GM19455 (cell line): Measurements from ENCODE around the gene GIPC2.
A peak's percentile ranks its signal among the peaks of the same experiment; 100 is the strongest.
"Not testable (repeated sequence)": the region's sequence is repeated elsewhere in the genome, so short reads cannot be mapped to it uniquely, and the experiment has no call there.

ENCODE experiments used
- ATAC-seq: cut with Tn5 transposase; IDR thresholded peaks from one replicate; pipeline ENCODE4 v1.9.1; 2021; ENCODE audit not compliant: unreplicated experiment

The GIPC2 gene

DNA sequence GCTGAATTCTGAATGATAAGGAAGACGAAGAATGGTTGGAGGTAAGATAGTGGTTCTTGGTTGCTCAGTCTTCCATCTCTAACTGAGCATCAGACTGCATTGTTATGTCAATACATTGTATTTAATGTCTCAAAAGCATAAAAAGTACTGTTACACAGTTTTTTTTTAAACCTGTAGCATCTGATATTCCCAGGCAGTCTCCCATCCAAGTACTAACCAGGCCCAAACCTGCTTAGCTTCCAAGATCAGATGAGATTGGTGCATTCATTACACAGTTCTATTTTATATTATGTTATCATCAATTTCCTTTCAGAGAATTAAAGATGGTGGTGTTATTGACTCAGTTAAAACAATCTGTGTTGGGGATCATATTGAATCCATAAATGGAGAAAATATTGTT is 48.9 kb downstream of the GIPC2 start:
- ATAC-seq: no peak

DNA sequence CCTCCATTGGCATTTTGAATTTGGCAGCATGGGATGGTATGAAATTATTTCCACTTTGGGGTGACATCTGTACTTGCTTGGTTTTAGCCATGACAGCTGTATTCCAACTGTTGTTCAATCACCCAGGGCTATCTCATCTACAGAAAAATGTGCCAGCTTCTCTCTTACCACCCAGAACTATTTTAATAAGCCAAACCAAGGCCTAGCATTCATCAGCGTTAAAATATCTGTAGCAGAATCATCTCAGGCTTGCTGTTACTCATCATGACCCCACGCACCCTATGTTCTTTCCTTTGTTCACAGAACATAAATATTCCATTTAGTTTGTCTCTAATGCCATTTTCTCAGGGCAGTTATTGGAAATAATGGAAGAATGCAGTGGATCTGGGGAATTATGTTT is 49.8 kb downstream of the GIPC2 start:
- no peak for ATAC-seq

DNA sequence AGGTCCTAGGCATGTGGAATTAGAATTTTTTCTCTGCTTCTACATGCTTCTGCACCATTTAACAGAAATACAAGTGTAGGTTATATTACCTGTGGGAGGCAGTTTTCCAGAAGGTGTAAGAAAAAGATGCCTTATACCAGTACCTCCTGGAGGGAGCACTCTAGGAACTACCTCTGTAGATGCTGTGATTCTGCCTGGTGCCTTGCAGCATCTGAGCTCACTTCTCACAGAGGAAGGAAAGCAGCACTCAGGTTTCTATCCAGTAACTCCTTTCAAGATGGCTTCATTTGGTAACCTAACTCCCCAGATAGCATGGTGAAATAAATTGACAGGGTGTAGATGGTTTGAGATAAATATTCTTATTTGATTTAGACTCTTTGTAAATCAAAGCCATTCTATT is 50.3 kb downstream of the GIPC2 start:
- no peak for ATAC-seq

DNA sequence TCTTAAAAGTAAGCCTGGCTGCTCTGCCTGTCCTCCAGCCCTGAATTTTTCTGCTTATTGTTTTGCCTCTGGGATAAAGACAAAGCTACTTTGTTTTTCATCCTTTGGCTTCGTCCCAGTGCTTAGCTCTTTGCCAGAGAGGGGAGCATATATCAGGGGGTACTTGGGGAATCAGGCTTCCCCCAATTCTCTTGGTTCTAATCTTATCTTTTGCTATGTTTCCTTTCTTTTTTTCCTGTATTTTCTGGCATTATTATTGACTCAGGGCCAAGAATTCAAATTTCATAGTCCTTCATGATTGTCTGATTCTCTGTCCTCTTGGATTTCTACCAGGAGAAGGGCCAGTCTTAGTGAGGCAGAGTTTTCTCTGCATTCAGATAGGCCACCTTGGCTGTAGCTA is 51.2 kb downstream of the GIPC2 start:
- no peak for ATAC-seq

DNA sequence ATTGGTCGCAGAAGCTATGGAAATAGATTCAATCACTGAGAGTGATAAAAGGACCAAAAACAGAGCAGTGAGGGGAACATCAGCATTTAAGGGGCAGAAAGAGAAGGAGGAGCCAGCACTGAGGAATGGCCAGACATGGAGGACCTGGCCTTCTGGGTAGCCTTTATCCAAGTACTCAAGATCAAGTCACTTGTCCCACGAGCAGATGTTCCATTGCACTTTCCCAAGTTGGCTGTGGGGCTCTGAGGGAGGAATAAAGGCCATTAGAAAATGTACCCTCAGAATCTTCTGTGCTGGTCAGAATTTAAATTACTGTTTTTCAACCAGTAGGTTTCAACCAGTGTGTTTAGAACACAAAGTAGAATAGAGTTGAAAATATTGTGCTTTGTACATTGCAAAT is 55.3 kb downstream of the GIPC2 start:
- no peak for ATAC-seq

DNA sequence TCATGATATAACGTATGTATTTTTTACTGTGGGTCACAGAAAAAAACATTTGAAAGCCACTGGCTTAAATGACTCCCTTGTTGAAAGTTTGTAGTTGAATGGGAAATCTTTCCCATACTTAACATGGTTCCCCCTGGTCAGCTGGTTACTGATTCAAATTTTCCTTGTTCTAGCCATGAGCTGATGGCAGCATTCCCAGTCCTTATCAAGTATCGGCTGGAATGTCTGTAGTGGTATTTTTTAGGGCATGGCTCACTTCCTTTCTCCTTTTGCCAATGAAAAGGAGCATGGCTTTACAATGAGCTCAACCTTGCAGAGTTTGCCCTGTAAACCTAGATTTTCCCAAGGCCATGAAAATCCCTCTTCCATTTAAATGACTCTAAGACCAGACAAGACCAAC is 55.7 kb downstream of the GIPC2 start:
- ATAC-seq: no peak

DNA sequence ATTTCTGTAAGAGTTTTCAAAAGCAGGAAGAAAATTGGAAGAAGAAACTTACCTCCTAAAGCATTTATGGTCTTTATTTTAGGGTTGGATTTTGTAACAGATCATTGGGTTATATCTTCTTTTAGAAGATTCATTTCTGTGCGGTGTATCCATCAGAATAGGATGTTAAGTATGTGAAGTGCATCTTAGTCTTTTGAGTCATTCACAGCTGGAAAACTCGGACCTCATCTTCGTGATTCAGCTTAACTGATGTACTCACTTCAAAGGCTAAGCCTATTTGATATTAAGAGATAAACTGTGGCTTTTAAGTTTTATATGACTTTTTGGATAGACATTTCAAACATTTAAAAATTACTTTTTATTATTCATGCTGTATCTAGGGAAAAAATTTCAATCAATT is 56.3 kb downstream of the GIPC2 start:
- ATAC-seq: no peak

DNA sequence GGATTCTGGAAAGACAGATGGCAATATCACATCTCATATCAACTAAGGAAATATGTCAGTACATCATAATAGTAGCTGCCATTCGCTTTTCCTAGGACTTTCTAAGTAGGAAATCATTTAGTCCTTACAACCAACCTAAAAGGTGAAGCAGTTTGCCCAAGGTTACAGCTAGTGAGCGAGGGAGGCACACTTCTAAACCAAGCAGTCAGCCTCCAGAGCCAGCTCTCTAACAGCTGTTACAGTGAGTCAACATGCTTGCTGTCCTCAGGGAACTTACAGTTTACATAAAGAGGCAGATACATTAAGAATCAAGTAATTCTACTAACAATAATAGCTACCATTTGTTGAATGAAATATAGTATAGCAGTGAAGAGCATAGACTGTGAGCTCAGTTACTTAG is 57.1 kb downstream of the GIPC2 start:
- no peak for ATAC-seq

DNA sequence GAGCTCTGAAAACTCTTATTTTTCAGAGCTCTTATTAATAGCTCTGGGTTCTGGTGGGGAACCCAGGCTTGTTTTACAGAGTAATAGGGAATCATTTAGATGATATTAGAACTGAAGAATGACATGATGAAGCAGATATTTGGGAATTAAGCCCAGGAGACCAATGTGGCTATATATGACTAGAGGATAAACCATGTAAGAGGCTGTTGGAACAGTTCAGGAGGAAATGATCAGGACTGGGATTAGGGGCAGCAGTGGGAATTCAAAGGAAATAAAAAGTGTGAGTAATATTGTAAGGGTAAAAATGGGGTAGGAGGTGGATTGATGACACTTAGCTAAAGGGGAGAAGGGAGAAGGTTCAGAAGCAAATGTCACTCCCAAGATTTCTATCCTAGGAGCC is 58.6 kb downstream of the GIPC2 start:
- ATAC-seq: no peak

DNA sequence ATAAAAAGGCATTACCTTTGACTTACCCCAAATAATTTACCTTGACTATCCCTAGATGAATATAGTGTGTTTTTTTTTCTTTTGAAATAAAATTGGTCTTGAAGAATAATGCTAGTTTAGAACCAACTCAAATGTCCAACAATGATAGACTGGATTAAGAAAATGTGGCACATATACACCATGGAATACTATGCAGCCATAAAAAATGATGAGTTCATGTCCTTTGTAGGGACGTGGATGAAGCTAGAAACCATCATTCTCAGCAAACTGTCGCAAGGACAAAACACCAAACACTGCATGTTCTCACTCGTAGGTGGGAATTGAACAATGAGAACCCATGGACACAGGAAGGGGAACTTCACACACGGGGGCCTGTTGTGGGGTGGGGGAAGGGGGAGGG is 63.9 kb downstream of the GIPC2 start:
- ATAC-seq: not testable (repeated sequence)

DNA sequence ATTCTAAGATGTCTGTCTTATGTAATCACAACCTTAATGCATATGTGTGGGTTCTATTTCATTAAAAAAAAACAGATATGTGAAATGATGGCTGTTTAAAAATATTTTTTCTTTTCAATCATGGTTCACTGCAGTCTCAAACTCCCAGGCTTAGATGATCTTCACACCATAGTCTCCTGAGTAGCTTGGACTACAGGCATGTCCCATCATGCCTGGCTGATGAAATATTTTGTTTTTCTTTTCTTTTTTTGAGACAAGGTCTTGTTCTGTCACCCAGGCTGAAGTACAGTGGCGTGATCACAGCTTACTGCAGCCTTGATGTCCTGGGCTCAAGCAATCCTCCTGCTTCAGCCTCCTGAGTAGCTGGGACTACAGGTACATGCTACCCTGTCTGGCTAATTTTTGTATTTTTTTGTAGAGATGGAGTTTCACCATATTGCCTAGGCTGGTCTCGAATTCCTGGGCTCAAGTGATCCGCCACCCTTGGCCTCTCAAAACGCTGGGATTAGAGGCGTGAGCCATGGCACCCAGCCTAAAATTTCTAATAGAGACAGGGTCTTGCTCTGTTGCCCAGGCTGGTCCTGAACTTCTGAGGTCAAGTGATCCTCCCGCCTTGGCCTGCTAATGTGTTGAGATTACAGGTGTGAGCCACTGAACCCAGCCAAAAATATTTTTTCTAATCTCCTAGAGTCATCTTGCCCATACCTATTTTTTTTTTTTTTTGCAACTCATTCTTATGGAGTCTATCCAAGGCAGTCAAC is 67.6 kb downstream of the GIPC2 start:
- no peak for ATAC-seq

DNA sequence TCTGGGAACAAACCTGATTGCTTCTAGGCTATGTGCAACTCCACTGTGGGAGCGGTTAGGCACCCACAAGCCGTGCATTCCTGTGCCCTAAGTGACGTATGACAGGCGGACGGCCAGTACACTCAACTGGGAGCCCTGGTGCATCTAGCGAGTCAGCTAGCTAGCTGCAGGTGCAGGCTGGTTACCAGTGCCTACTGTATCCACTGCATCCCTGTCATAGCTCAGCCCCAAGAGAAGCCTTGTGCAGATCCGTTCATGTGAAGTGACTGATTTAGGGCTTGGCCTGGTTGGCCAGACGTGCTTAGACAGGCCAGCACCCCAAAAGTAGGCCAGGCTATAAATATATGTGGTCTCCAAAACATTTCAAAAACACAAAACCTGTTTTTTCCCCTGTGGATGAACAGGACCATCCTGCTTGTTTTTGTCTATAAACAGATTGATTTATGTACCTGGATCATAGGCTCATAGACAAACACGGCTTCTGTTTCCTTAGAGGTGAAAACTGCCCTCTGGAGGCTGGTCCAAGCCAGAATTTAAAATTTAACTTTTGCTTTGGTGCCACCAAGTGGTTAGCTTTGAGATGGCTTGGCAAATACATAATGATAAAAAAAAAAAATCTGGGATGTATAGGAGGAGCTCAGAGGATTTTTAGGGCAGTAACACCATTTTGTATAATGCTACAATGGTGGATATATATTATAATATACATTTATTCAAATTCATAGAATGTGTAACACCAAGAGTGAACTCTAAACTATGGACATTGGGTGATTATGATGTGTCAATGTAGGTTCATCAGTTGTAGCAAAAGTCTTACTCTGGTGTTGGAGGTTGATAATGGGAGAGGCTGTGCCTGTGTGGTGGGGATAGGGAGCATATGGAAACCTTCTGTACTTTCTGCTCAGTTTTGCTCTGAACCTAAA is 68.5 kb downstream of the GIPC2 start:
- ATAC-seq: peak; percentile 93

DNA sequence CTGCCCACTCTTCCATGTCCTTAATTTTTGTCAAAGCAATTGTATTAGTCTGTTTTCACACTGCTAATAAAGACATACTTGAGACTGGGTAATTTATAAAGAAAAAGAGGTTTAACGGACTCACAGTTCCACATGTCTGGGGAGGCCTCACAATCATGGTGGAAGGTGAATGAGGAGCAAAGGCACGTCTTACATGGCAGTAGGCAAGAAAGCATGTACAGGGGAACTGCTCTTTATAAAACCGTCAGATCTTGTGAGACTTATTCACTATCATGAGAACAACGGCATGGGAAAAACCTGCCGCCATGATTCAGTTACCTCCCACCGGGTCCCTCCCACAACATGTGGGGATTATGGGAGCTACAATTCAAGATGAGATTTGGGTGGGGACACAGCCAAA is 74.7 kb downstream of the GIPC2 start:
- ATAC-seq: not testable (repeated sequence)

DNA sequence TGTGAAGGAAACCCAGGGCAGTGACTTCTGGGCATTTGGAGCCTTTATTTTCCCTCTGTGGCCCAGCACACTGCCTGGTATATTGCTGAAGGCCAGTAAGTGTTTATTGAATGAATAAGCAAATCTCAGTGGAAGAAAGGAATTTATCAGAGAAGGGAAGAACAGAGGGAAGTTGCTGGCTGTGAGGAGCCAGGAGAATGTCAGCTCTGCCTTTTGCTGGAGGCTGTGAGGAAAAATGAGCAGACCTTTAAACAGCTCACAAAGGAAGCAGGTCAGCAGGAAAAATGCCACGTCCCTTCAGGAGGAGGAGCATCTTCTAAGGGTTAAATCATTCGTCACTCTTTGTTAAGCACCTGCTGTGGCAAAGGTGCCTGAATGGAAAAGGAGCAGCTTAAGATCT is 75.9 kb downstream of the GIPC2 start:
- ATAC-seq: no peak

DNA sequence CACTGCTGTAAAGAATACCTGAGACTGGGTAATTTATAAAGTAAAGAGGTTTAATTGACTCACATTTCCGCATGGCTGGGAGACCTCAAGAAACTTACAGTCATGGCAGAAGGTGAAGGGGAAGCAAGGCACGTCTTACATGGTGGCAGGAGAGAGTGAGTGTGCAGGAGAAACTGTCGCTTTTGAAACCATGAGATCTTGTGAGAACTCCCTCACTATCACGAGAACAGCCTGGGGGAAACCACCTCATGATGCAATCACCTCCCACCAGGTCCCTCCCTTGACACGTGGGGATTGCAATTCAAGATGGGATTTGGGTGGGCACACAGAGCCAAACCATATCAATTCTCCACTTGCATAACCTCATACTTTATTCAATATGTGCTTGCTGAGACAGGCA is 76.6 kb downstream of the GIPC2 start:
- no peak for ATAC-seq

DNA sequence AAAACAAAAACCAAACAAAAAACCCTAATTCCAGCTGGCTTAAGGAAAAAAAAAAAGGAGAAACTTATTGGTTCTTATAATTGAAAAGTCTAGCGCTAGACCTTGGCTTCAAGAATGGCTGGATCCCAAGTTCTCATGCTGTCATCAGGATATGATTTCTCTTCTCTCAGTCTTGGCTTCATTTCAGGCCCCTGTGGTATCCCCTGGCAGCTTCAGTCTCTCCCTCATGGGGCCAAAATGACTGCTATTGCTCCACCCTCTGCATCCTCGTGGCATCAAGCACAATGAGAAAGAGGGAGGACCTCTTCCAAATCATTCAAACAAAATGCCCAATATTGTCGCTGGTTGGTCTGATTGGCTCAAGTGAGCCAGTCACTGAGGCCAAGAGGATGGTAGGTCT is 80.7 kb downstream of the GIPC2 start:
- ATAC-seq: no peak

DNA sequence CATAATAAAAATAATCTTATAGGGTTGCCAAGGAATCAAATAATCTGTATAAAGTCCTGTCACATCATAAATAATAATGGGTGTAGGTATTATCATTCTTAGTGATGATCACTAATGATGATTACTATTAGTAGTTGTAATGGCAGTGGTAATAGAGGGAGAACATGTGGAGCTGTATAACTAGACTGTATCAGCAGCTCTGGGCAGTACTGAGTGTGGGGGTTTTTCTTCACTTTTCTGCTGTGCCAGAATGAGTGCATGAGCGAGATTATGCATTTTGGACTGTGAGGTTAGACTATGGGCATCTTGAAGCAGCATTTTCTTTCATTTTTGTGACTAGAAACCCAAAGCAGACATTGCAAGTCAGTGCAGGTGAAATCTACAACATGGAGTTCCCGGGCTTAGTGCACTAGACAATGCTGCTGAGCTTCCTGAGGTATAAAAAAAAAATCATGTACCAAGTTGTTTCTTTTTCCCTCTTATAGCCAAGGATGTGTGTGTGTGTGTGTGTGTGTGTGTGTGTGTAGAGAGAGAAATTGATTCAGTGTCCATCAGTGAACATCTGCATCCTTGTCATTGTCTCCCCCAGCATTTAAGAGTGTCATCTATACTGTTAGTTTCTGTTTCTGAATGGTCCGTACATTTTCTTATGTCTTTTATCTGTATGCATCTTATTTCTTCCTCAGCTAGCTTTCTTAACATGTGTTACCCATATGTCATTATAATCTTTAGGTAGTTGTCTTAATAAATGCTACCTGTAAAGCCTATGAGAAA is 86.6 kb downstream of the GIPC2 start:
- no peak for ATAC-seq

DNA sequence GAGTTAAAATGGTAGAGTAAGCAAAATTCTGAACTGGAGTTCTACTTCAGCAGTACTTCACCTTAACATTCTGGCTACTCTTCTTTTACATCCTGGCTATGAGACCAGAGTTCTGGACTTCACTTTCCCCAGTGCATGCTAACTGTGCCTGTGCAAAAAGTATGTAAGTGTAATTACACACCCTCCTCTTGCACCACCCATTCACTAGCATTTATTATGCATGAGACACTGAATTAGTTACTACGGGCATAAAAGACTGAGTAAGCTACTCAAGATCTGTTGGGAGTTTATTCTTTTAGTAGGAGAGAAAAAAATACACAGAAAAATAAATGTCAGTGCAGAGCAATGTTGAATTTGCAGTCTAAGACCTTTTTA is 87.2 kb downstream of the GIPC2 start:
- no peak for ATAC-seq

DNA sequence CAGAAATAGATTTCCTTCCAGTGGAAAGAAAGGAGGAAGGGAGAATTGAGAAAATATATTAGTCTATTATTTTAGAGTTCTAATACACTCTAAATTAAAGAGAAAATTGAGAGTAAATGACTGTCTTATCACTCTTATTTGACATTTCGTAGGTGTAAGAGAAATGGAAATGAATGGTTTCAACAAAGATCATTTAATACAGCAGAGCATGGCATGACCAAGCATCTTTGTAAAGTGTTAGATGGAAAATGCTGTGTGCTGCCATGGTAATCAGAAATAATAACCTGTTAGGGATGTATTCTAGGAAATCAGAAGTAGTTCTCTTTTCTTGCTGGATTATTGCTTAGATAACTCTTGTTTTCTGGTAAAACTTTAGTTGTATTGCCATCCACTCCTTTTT is 90.9 kb downstream of the GIPC2 start:
- no peak for ATAC-seq

DNA sequence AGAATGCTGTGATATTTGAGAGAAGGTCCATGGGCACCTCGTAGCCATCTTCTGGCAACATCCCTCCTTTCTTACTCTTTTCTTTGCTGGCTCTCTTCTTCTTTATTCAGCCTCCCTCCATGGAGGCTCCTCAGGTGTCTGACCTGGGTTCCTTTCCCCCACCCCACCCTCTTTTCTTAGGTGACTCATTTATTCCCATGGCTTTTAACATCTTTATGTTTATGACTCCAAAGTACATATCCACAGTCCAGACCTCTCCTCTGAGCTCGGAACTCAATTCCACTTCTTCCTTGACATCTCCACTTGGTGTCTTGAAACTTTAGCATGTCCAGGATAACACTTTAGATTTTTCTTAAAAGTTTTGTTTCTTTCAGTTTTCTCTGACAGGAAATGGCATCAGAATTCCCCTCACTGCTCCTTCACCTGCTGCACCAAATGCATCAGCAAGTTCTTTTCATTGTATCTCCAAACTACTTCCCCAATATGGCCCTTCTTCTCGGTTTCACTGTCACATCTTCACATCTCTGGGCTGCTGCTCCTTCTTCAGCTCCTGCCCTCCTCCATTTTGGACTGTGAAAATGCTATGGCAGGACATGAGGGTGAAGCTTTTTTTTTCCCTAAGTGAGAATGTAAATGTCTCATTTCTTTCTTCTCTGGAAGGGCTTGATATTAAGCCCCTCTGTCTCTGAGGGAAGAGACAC is 95.9 kb downstream of the GIPC2 start:
- ATAC-seq: no peak

DNA sequence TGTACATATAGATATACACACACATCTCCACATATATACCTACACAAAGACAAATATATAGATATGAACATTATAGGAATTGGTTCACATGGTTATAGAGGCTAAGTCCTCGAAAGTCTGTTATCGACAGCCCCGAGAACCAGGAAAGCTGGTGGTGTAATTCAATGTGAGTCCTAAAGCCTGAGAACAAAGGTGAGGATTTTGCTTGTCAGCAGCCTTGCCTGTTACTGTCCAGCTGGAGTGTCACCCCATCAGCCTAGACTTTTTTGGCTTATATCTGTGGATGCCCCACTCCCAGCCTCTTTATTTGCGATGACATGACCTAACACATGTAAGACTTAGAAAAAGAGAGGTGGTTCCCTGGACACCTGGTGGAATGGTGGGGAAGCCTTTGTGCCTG is 97.0 kb downstream of the GIPC2 start:
- peak; percentile 32 for ATAC-seq
